IPS DF 6.9 (cell line): ENCODE data around the gene OR10J5.

Experiments used
- DNase-seq: peaks from one replicate; pipeline ENCODE4 v3.0.0-alpha.2; 2013; ENCODE audit warnings: low read depth, low spot score
- H3K27ac ChIP-seq: one replicate; pipeline ENCODE4 v1.5.1; 2013; ENCODE audit warnings: low read length, control low read depth
- H3K27me3 ChIP-seq: 2 replicates; pipeline ENCODE4 v1.6.1; 2013; ENCODE audit warnings: mild to moderate bottlenecking, low read length; ENCODE audit not compliant: control insufficient read depth, insufficient read depth
- H3K36me3 ChIP-seq: 2 replicates; pipeline ENCODE4 v1.6.1; 2013; ENCODE audit warnings: low read length; ENCODE audit not compliant: control insufficient read depth, insufficient read depth
- H3K4me1 ChIP-seq: 2 replicates; pipeline ENCODE4 v1.6.1; 2013; ENCODE audit warnings: low read length; ENCODE audit not compliant: control insufficient read depth, insufficient read depth
- H3K4me3 ChIP-seq: 2 replicates; pipeline ENCODE4 v1.5.1; 2013; ENCODE audit warnings: mild to moderate bottlenecking, low read length
- H3K9me3 ChIP-seq: 2 replicates; pipeline ENCODE4 v1.6.1; 2013; ENCODE audit warnings: low read length, inconsistent platforms; ENCODE audit not compliant: control insufficient read depth, insufficient read depth
- WGBS: extraction: QIAGEN DNeasy Blood & Tissue Kit; methylation state at CpG from one replicate; pipeline ENCODE4 v1.1.7; 2013; ENCODE audit warnings: mixed read lengths, missing lambda C conversion rate; ENCODE audit not compliant: insufficient read length, insufficient coverage; 5-methylcytosine and 5-hydroxymethylcytosine counted together

The OR10J5 gene

DNA sequence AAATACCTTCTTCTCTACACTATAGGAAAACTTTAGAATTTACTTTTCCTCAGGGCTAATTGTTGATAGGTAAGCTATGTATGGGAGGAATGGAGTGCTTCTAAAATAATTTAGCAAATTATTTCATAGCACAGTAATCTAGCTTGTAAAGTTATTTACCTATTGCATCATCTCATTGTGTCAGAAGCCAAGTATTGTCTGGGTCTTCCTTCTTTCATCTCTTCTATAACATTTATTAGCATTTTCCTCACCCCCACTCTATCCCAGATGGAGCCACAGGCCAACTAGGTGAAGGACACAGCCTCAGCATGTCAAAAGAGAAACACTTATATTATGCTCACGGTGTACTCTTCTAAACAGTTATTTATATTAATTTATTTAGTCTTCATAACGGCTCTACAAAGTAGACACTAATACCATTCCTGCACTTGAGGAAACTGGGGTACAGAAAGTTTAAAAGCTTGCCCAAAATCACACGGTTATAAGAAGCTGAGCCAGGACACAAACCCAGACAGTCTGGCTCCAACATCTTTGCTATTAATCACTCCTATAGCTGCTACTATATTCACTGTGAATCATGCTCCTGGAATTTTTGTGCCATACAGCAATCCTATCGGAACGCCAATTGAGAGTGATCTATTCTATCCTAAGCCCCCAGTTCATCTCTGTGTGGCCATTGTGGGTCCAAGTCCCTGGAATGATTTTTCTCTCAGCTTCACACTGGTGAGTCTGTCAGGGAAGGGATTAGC is 43.1 kb downstream of the OR10J5 start:
- no peaks in the 10 kb centered on the region for H3K4me1 ChIP-seq
- H3K9me3 ChIP-seq: no peaks in the 10 kb centered on the region
- H3K36me3 ChIP-seq: no peaks in the 10 kb centered on the region
- H3K4me3 ChIP-seq: no peak overlapping the region
- WGBS: no CpG with 5 or more reads among the region's 5 CpGs
- DNase-seq: no peak
- no peaks in the 10 kb centered on the region for H3K27me3 ChIP-seq
- no peak overlapping the region for H3K27ac ChIP-seq
